Urothelium cell line (cell line): ENCODE measurements around the gene CSTF2.

Experiments
- DNase-seq: peaks from one replicate; pipeline ENCODE4 v3.0.0; 2011; ENCODE audit warnings: low spot score, mixed read lengths
- FAIRE-seq: peaks from 2 replicates; lab custom pipeline; 2011; peaks lifted over from hg19 to GRCh38; lab: Jason Lieb, UNC

Gene CSTF2

DNA sequence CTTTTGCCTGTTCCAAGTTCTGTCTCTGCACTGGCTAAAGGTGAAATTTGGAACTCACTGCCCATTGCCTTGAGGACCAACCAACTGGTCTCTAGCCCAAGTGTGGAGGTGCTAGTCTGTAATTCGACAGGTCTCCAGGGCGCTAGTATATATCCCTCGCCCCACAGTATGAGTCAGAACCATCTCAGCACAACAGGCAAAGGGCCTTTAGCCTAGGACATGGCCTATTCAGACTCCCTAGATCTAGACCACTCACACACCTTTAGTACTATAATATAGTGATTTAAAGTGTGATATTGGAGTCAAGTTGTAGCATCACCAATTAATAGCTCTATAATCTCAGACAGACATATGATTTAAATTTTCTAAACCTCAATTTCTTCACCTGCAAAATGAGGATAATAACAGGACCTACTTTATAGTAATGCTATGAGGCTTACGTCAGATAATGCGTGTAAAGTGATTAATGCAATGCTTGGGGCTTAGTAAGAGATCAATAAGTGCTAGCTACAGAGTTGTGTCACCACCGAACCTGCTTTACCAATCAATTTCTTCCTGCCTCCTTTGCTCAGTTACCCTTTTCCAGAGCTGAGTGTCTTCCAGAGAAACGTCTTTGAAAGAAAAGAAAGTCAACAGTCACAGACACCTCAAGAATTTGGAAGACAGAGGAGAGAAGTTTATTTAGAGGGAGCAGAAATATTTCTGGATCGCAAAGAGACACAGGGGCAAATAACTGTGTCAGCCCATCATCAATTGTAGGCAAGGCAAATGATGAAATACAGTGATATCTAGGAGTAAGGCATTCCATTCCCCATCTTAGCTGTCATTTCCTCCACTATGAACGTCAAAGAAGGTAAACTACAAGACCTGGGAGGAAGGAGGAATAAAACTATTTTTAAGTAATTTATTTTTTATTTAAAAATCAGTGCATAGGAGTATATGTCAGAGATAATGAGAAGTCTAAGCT lies 51.7 kb downstream of the CSTF2 start:
- no peak for DNase-seq
- no peak for FAIRE-seq

DNA sequence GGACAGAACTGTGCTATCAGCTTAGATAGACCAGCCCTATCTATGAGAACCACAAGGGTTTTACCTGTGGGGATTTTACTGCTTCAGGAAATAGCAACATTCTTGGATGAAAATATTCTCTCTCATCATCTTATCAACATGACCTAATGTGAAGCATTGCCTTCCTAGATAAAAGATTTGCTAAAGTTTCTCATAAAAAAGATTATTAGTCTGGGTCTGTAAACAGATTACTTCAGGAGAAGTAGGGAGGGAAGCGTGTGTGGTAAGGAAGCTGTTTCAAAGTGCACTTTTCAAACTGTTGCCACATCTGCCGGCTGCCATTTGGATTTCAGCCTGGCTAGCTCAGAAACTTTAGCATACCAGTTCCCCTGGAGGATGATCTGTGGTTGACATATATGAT lies 54.1 kb downstream of the CSTF2 start, which contains the start of gene NOX1:
Gene NOX1 (minus strand): TSS at position 35 of the 400 bp plus-strand sequence. CDS start 220 bp downstream, outside the sequence.
- FAIRE-seq, result no peak

DNA sequence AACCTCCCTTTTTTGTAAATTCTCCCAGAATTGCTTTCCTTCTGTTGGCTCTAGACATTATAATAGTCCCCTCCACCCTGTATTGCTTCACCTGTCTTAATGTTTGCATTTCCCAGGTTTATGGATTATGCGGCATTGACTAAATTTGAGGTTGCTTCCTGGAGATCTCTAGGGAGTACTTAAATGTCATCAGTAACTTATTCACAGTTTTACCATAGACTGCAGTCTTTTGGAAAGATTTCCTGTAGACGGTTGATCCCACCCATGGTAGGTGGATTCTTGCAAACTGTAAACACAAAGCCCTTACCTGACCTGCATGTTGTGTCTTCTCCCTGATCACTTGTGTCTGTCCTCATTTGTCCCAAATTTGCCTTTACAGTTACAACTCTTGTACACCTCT lies 60.2 kb downstream of the CSTF2 start:
- DNase-seq (no peak), FAIRE-seq (no peak)

More for the DNA sequence above, 54.1 kb downstream of the CSTF2 start, which contains the start of gene NOX1:
- DNase-seq, result no peak

DNA sequence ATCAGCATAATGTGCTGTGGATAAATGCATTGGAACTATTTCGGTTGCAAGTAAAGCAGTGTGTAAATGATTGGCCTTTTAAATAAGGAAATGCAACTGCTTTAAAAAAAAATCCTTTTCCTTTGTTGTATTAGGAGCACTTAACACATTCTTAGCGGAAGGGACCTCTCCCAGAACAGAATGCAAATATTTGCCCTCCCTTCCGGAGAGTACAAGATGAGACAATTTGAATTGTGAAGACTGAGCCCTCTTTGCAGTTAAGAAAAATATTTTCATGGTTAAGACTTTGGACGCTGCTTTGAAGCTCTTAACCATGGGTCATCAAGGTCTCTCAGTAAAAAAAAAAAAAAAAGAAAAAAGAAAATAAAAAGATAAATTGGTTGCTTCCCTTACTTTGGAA lies 63.5 kb downstream of the CSTF2 start:
- DNase-seq, result no peak
- FAIRE-seq, result no peak
